SU-DHL-6 (cell line): ENCODE data around the gene CCDC152.

Experiments
- H2AFZ ChIP-seq: fragments of 200-600 bp; sonication (generic); 2 replicates; pipeline ENCODE4 v1.6.1; 2014; ENCODE audit warnings: low read depth, mild to moderate bottlenecking, moderate library complexity, mixed read lengths, antibody characterized with exemption, low read length; ENCODE audit not compliant: severe bottlenecking
- H3F3A ChIP-seq: fragments of 200-600 bp; shearing (Covaris generic); 2 replicates; pipeline ENCODE4 v1.6.0; 2016; ENCODE audit warnings: antibody characterized with exemption, mild to moderate bottlenecking; ENCODE audit not compliant: insufficient read depth
- H3K27ac ChIP-seq: fragments of 200-600 bp; sonication (generic); 2 replicates; pipeline ENCODE4 v1.5.1; 2016; ENCODE audit warnings: low read depth, mild to moderate bottlenecking, low read length, moderate library complexity, mixed read lengths
- H3K27me3 ChIP-seq: fragments of 200-600 bp; sonication (generic), shearing (Covaris generic); 2 replicates; pipeline ENCODE4 v1.6.0; 2014; ENCODE audit warnings: mild to moderate bottlenecking, low read length
- H3K36me3 ChIP-seq: fragments of 200-600 bp; sonication (generic); 2 replicates; pipeline ENCODE4 v1.6.1; 2014; ENCODE audit warnings: mild to moderate bottlenecking, low read length, mixed read lengths
- H3K4me2 ChIP-seq: fragments of 300-600, 200-600 bp; shearing (Covaris generic), sonication (generic); 2 replicates; pipeline ENCODE4 v1.6.0; 2014; ENCODE audit warnings: low read length, low read depth, mild to moderate bottlenecking; ENCODE audit not compliant: poor library complexity, severe bottlenecking
- H3K4me3 ChIP-seq: fragments of 200-600 bp; sonication (generic); 2 replicates; pipeline ENCODE4 v1.5.1; 2014; ENCODE audit warnings: antibody characterized with exemption, low read length, mild to moderate bottlenecking, mixed read lengths; ENCODE audit not compliant: insufficient read depth, poor library complexity, severe bottlenecking
- H3K79me2 ChIP-seq: fragments of 200-600 bp; sonication (generic); 2 replicates; pipeline ENCODE4 v1.6.1; 2014; ENCODE audit warnings: mild to moderate bottlenecking, low read length, moderate library complexity; ENCODE audit not compliant: insufficient read depth
- H3K9ac ChIP-seq: fragments of 200-600 bp; sonication (generic); 2 replicates; pipeline ENCODE4 v1.7.0; 2014; ENCODE audit warnings: mild to moderate bottlenecking, low read length
- H3K9me2 ChIP-seq: fragments of 200-600 bp; sonication (generic); replicated peaks from 2 replicates; pipeline ENCODE4 v1.6.1; 2014; ENCODE audit warnings: low read length; ENCODE audit not compliant: insufficient read depth
- H3K9me3 ChIP-seq: fragments of 200-600 bp; sonication (generic); 2 replicates; pipeline ENCODE4 v1.6.1; 2014; ENCODE audit warnings: low read length, mixed read lengths; ENCODE audit not compliant: insufficient read depth
- H4K20me1 ChIP-seq: fragments of 200-600 bp; sonication (generic); 2 replicates; pipeline ENCODE4 v1.6.1; 2014; ENCODE audit warnings: low read depth, mild to moderate bottlenecking, antibody characterized with exemption, low read length, moderate library complexity, mixed read lengths
- EZH2phosphoT487 ChIP-seq: fragments of 200-600 bp; sonication (generic), shearing (Covaris generic); conservative IDR thresholded peaks from 2 replicates; pipeline ENCODE4 v1.6.1; 2018; ENCODE audit warnings: mild to moderate bottlenecking, antibody characterized with exemption, low read length, moderate library complexity, mixed read lengths
- TF ChIP-seq, protein P1 (sequence below): fragments of 200-600 bp; sonication (generic); IDR thresholded peaks from one replicate; pipeline ENCODE4 v1.5.1; 2017; ENCODE audit warnings: antibody characterized with exemption, mild to moderate bottlenecking, low read length, moderate library complexity; ENCODE audit not compliant: insufficient read depth, poor library complexity, severe bottlenecking

Gene CCDC152

DNA sequence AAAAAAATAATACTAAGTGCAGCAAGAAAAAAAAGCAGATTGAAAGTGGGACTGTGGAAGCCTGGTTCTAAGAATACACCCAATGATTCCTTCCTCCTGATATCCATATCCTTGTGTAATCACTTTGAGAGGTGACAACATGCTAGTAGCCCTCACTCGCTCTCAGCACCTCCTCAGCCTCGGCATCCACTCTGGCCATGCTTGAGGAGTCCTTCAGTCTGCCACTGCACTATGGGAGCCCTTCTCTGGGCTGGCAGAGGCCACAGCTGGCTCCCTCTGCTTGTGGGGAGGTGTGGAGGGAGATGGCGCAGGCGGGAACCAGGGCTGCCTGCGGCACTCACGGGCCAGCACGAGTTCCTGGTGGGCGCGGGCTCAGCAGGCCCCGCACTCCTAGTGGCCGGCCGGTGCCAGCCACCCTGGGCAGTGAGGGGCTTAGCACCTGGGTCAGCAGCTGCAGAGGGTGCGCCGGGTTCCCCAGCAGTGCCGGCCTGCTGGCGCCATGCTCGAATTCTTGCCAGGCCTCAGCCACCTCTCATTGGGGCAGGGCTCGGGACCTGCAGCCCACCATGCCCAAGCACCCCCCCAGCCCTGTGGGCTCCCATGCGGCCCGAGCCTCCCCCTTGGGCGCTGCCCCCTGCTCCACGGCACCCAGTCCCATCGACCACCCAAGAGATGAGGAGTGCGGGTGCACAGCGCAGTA lies 79.6 kb downstream of the CCDC152 start:
- no peaks in the 10 kb centered on the region for H3K27me3 ChIP-seq
- no peak overlapping the region for H3K4me2 ChIP-seq
- H2AFZ ChIP-seq = no peak overlapping the region
- H3K9me2 ChIP-seq = no peaks in the 10 kb centered on the region
- no peaks in the 10 kb centered on the region for H3K9me3 ChIP-seq
- no peak overlapping the region for H3K27ac ChIP-seq
- TF ChIP-seq, protein P1, sequence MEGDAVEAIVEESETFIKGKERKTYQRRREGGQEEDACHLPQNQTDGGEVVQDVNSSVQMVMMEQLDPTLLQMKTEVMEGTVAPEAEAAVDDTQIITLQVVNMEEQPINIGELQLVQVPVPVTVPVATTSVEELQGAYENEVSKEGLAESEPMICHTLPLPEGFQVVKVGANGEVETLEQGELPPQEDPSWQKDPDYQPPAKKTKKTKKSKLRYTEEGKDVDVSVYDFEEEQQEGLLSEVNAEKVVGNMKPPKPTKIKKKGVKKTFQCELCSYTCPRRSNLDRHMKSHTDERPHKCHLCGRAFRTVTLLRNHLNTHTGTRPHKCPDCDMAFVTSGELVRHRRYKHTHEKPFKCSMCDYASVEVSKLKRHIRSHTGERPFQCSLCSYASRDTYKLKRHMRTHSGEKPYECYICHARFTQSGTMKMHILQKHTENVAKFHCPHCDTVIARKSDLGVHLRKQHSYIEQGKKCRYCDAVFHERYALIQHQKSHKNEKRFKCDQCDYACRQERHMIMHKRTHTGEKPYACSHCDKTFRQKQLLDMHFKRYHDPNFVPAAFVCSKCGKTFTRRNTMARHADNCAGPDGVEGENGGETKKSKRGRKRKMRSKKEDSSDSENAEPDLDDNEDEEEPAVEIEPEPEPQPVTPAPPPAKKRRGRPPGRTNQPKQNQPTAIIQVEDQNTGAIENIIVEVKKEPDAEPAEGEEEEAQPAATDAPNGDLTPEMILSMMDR = no peak
- TF ChIP-seq EZH2phosphoT487 = no peak
- H3K4me3 ChIP-seq = no peak overlapping the region
- no peak overlapping the region for H3K9ac ChIP-seq
- H3F3A ChIP-seq = no peaks in the 10 kb centered on the region
- no peaks in the 10 kb centered on the region for H4K20me1 ChIP-seq
- H3K36me3 ChIP-seq = no peaks in the 10 kb centered on the region
- H3K79me2 ChIP-seq = no peaks in the 10 kb centered on the region

DNA sequence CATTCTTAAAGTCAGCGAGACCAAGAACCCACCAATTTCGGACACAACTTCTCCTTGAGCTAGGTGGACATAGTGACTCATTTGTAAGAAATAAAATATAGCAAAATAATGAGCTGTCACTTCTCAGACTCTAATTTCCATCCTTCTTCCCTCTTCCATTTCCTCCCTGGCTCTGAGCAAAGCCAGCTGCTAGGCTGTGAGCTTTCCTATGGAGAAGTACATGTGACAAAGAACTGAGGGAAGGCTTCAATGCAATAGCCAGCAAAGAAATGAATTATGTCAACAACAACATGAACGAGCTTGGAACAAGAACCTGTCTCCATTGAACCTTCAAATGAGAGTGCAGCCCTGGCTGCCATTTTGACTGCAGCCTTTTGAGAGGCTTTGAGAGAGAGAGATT lies 81.0 kb downstream of the CCDC152 start:
- no peaks in the 10 kb centered on the region for H3K9me2 ChIP-seq
- H3K27me3 ChIP-seq = no peaks in the 10 kb centered on the region
- H3K4me3 ChIP-seq = no peak overlapping the region
- H3K9ac ChIP-seq = no peak overlapping the region
- TF ChIP-seq, protein P1 = no peak
- TF ChIP-seq EZH2phosphoT487 = no peak
- H3K36me3 ChIP-seq = no peaks in the 10 kb centered on the region
- H3K79me2 ChIP-seq = no peaks in the 10 kb centered on the region
- H4K20me1 ChIP-seq = no peaks in the 10 kb centered on the region
- no peak overlapping the region for H2AFZ ChIP-seq
- H3K9me3 ChIP-seq = no peaks in the 10 kb centered on the region
- H3K27ac ChIP-seq = no peak overlapping the region
- H3K4me2 ChIP-seq = no peak overlapping the region
- no peaks in the 10 kb centered on the region for H3F3A ChIP-seq

DNA sequence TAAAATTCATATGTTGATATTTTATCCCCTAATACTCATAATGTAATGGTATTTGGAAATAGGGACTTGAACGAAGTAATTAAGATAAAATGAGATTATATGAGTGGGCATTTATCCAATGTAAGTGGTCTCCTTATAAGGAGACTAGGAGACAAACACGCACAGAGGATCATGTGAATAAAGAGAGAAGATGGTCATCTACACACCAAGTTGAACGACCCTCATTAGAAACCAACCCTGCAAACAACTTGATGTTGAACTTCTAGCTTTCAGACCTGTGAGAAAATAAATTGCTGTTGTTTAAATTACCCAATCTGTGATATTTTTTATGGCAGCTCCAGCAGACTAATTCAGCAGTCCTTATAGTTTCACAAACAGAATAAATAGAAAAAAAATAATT lies 82.6 kb downstream of the CCDC152 start:
- Histone ChIP-seq H3K4me2 (no peak overlapping the region), H3K9me2 (no peaks in the 10 kb centered on the region), H3K4me3 (no peak overlapping the region), H3F3A (no peaks in the 10 kb centered on the region), H4K20me1 (no peaks in the 10 kb centered on the region), H3K27ac (no peak overlapping the region), H3K27me3 (no peaks in the 10 kb centered on the region), H3K9ac (no peak overlapping the region), H3K79me2 (no peaks in the 10 kb centered on the region), H3K9me3 (no peaks in the 10 kb centered on the region), H3K36me3 (no peaks in the 10 kb centered on the region), H2AFZ (no peak overlapping the region)
- no peak for TF ChIP-seq EZH2phosphoT487
- TF ChIP-seq, protein P1 = no peak
